Colonic mucosa (tissue), 4 donors: ENCODE data around the gene RNF214. TPM values are rescaled to one million over a fixed set of nuclear protein-coding genes. Genes with fewer than 3 reads are reported as not detected.
A peak's percentile ranks its signal among the peaks of the same experiment; 100 is the strongest.

Experiments
- DNase-seq: peaks from one replicate; pipeline ENCODE4 v3.0.0-alpha.2; 2020
- H3K27ac ChIP-seq: fragments of 200-600 bp; one replicate; pipeline ENCODE4 v1.8.0; 2021
- H3K27me3 ChIP-seq: fragments of 200-600 bp; one replicate; pipeline ENCODE4 v1.8.0; 2021
- H3K36me3 ChIP-seq: fragments of 200-600 bp; one replicate; pipeline ENCODE4 v1.8.0; 2021
- H3K4me1 ChIP-seq: fragments of 200-600 bp; one replicate; pipeline ENCODE4 v1.8.0; 2021; ENCODE audit warnings: mild to moderate bottlenecking
- H3K4me3 ChIP-seq: fragments of 200-600 bp; one replicate; pipeline ENCODE4 v1.8.0; 2021
- H3K9ac ChIP-seq, 2 donors: one replicate each; pipeline ENCODE4 v1.7.0; 2013; ENCODE audit warnings: control low read depth in 2 of 2, low read depth in 2 of 2, low read length in 2 of 2
- H3K9me3 ChIP-seq: fragments of 200-600 bp; one replicate; pipeline ENCODE4 v1.8.0; 2021
- CTCF ChIP-seq: fragments of 200-600 bp; IDR thresholded peaks from one replicate; pipeline ENCODE4 v1.8.0; 2022; ENCODE audit warnings: antibody characterized with exemption, mild to moderate bottlenecking
- intact Hi-C: fragments of 100-400 bp; cut with DNase I; formaldehyde crosslinking; loops from one replicate; pipeline ENCODE4 v1.14.1; 2022
- total RNA-seq, 2 donors: library from RNA; stranded (reverse); fragmentation: NEBNext Ultra II Directional in 1 of 2; extraction: Animal tissue kit (Norgen Biotek cat#: 25700) in 1 of 2; gene quantifications; one replicate each; pipeline ENCODE4 v1.2.1, GENCODE V29; 2021
- donor health status: healthy.
- donor health status: DM: no; HTN: no; CAD: no.
- donor health status: DM: no; HTN: no; CAD: no.

The RNF214 gene
- total RNA-seq, 2 donors from 2014 or later = 20.0 to 20.3 TPM

- TF ChIP-seq CTCF = no peak
- intact Hi-C loops = loop anchor here (10.0 kb wide), 2 partner anchors 117 to 347 kb away; no protein-coding TSS in a partner anchor
- H3K27ac ChIP-seq = peak overlapping the region; percentile 67
- no peak overlapping the region for H3K4me3 ChIP-seq
- H3K36me3 ChIP-seq = peaks cover 30% of the 10 kb centered on the region
- no peaks in the 10 kb centered on the region for H3K27me3 ChIP-seq
- no peaks in the 10 kb centered on the region for H3K9me3 ChIP-seq
- peak overlapping the region in 1 of 2 donors; percentile 56 for H3K9ac ChIP-seq
- DNase-seq = peak; percentile 66
- peaks cover 28% of the 10 kb centered on the region for H3K4me1 ChIP-seq
Measured at GRCh38 chr11:117221775-117222517, 10.5 kb upstream of the RNF214 start.

- Histone ChIP-seq H3K27ac (no peak overlapping the region), H3K4me1 (peaks cover 28% of the 10 kb centered on the region), H3K36me3 (peaks cover 19% of the 10 kb centered on the region), H3K4me3 (no peak overlapping the region), H3K9me3 (no peaks in the 10 kb centered on the region), H3K9ac (peak overlapping the region in 1 of 2 donors; percentile 61), H3K27me3 (no peaks in the 10 kb centered on the region)
- no peak for TF ChIP-seq CTCF
- no peak for DNase-seq
- intact Hi-C loops = loop anchor here (10.0 kb wide), 2 partner anchors 118 to 348 kb away; no protein-coding TSS in a partner anchor
Measured at GRCh38 chr11:117222991-117223740, 9.3 kb upstream of the RNF214 start.

GRCh38 chr11:117223741-117224689 is 8.5 kb upstream of the RNF214 start:
- peaks cover 11% of the 10 kb centered on the region for H3K36me3 ChIP-seq
- H3K4me1 ChIP-seq = peaks cover 28% of the 10 kb centered on the region
- H3K9me3 ChIP-seq = no peaks in the 10 kb centered on the region
- TF ChIP-seq CTCF = no peak
- peak overlapping the region; percentile 75 for H3K27ac ChIP-seq
- intact Hi-C loops = loop anchor here (10.0 kb wide), 2 partner anchors 119 to 349 kb away; no protein-coding TSS in a partner anchor
- no peak for DNase-seq
- H3K27me3 ChIP-seq = no peaks in the 10 kb centered on the region
- H3K4me3 ChIP-seq = no peak overlapping the region
- peak overlapping the region in 1 of 2 donors; percentile 61 for H3K9ac ChIP-seq

- Histone ChIP-seq H3K4me1 (peaks cover 29% of the 10 kb centered on the region), H3K27ac (peak overlapping the region; percentile 75), H3K9me3 (no peaks in the 10 kb centered on the region), H3K36me3 (peaks cover 15% of the 10 kb centered on the region), H3K27me3 (no peaks in the 10 kb centered on the region), H3K9ac (peak overlapping the region in 1 of 2 donors; percentile 54), H3K4me3 (no peak overlapping the region)
- intact Hi-C loops = loop anchor here (5.0 to 10.0 kb wide), 3 partner anchors 121 to 433 kb away; partner anchors contain the start of gene APOA5
- no peak for TF ChIP-seq CTCF
- no peak for DNase-seq
Measured at GRCh38 chr11:117225553-117226170, 6.8 kb upstream of the RNF214 start.
